NOMO-1 treated with dmso at 0.1 percent for 144 hours (cell line): ENCODE results near the gene ZNF543.
"Not testable (repeated sequence)": the region's sequence is repeated elsewhere in the genome, so short reads cannot be mapped to it uniquely, and the experiment has no call there.

Source experiments
- DNase-seq: peaks from one replicate; lab custom pipeline; 2025; ENCODE audit not compliant: unreplicated experiment; lab: John Stamatoyannopoulos, UW

The ZNF543 gene

GRCh38 chr19:57320180-57321084 is at the start of gene ZNF543:
Gene ZNF543, plus strand, starts transcription at chr19:57320472. Its CDS starts 382 bp downstream, at chr19:57320854.
- peak; percentile 89 for DNase-seq

GRCh38 chr19:57271280-57271679 is 49.0 kb upstream of the ZNF543 start:
- DNase-seq = no peak

- DNase-seq = no peak
Measured at GRCh38 chr19:57273014-57273413, 47.3 kb upstream of the ZNF543 start.

- DNase-seq = no peak
Measured at GRCh38 chr19:57276430-57276829, 43.8 kb upstream of the ZNF543 start.

- not testable (repeated sequence) for DNase-seq
Measured at GRCh38 chr19:57278481-57278880, 41.8 kb upstream of the ZNF543 start.

- peak; percentile 83 for DNase-seq
Measured at GRCh38 chr19:57279418-57280164, 40.7 kb upstream of the ZNF543 start.

GRCh38 chr19:57280165-57280961 is 39.9 kb upstream of the ZNF543 start, which contains the start of gene ZNF460:
Gene ZNF460, plus strand, starts transcription at chr19:57280485. Its CDS starts 322 bp downstream, at chr19:57280807.
- peak; percentile 92 for DNase-seq

- DNase-seq = peak; percentile 31
Measured at GRCh38 chr19:57280962-57281400, 39.3 kb upstream of the ZNF543 start.

GRCh38 chr19:57282011-57282643 is 38.1 kb upstream of the ZNF543 start:
- DNase-seq = no peak

GRCh38 chr19:57288373-57288772 is 31.9 kb upstream of the ZNF543 start:
- DNase-seq = no peak

GRCh38 chr19:57290970-57291369 is 29.3 kb upstream of the ZNF543 start:
- no peak for DNase-seq

GRCh38 chr19:57292547-57292946 is 27.7 kb upstream of the ZNF543 start:
- DNase-seq = no peak

GRCh38 chr19:57293719-57294118 is 26.6 kb upstream of the ZNF543 start:
- DNase-seq = no peak

GRCh38 chr19:57302020-57302465 is 18.2 kb upstream of the ZNF543 start:
- DNase-seq = no peak

- no peak for DNase-seq
Measured at GRCh38 chr19:57302727-57303401, 17.4 kb upstream of the ZNF543 start.

- no peak for DNase-seq
Measured at GRCh38 chr19:57305056-57305455, 15.2 kb upstream of the ZNF543 start.

GRCh38 chr19:57308514-57308913 is 11.8 kb upstream of the ZNF543 start:
- DNase-seq = no peak

- no peak for DNase-seq
Measured at GRCh38 chr19:57310792-57311191, 9.5 kb upstream of the ZNF543 start.

GRCh38 chr19:57314146-57314545 is 6.1 kb upstream of the ZNF543 start:
- DNase-seq = no peak

- DNase-seq = no peak
Measured at GRCh38 chr19:57317503-57317902, 2.8 kb upstream of the ZNF543 start.
